GM23338 (cell line): ENCODE measurements around the gene RNU7-1. TPM values are rescaled to one million over a fixed set of nuclear protein-coding genes. Genes with fewer than 3 reads are reported as not detected.

Experiments
- ATAC-seq: fragments of 200-7000 bp; cut with Tn5 transposase; 3 replicates; pipeline ENCODE4 v1.9.1; 2020
- DNase-seq: peaks from one replicate; pipeline ENCODE4 v3.0.0-alpha.2; 2015; ENCODE audit warnings: low spot score
- H2AFZ ChIP-seq: fragments of 200-600 bp; sonication (generic); 2 replicates; pipeline ENCODE4 v1.8.0; 2016; ENCODE audit warnings: antibody characterized with exemption, mild to moderate bottlenecking, moderate library complexity
- H3F3A ChIP-seq: fragments of 200-600 bp; sonication (generic); replicated peaks from 2 replicates; pipeline ENCODE4 v1.8.0; 2017; ENCODE audit warnings: antibody characterized with exemption, mixed run types, low read depth
- H3K27ac ChIP-seq: fragments of 200-600 bp; sonication (generic); 2 replicates; pipeline ENCODE4 v1.6.1; 2016; ENCODE audit warnings: low read depth
- H3K27me3 ChIP-seq: fragments of 200-600 bp; sonication (generic); 2 replicates; pipeline ENCODE4 v1.8.0; 2016; ENCODE audit warnings: mild to moderate bottlenecking, mixed run types, moderate library complexity; ENCODE audit not compliant: insufficient read depth
- H3K36me3 ChIP-seq: fragments of 200-600 bp; sonication (generic); 2 replicates; pipeline ENCODE4 v1.8.0; 2016; ENCODE audit warnings: mild to moderate bottlenecking; ENCODE audit not compliant: insufficient read depth
- H3K4me1 ChIP-seq: fragments of 200-600 bp; sonication (generic); 2 replicates; pipeline ENCODE4 v1.8.0; 2016; ENCODE audit warnings: mild to moderate bottlenecking, moderate library complexity; ENCODE audit not compliant: insufficient read depth
- H3K4me2 ChIP-seq: fragments of 200-600 bp; sonication (generic); 2 replicates; pipeline ENCODE4 v1.7.1; 2017; ENCODE audit warnings: mixed run types
- H3K4me3 ChIP-seq: fragments of 200-600 bp; sonication (generic); 2 replicates; pipeline ENCODE4 v1.6.1; 2016; ENCODE audit warnings: mixed run types
- H3K79me2 ChIP-seq: fragments of 200-600 bp; sonication (generic); replicated peaks from 2 replicates; pipeline ENCODE4 v1.8.0; 2017; ENCODE audit warnings: mild to moderate bottlenecking; ENCODE audit not compliant: insufficient read depth
- H3K9me2 ChIP-seq: fragments of 200-600 bp; sonication (generic); 2 replicates; pipeline ENCODE4 v1.8.0; 2017; ENCODE audit not compliant: insufficient read depth
- H4K20me1 ChIP-seq: fragments of 200-600 bp; sonication (generic); replicated peaks from 2 replicates; pipeline ENCODE4 v1.8.0; 2017; ENCODE audit warnings: mild to moderate bottlenecking; ENCODE audit not compliant: insufficient read depth
- H3K27ac Mint-ChIP-seq: 2 replicates; pipeline ENCODE4 v1.8.0; 2020; ENCODE audit warnings: inconsistent platforms, mild to moderate bottlenecking, moderate library complexity, mixed read lengths
- H3K27me3 Mint-ChIP-seq: 3 replicates; pipeline ENCODE4 v1.8.0; 2022; ENCODE audit warnings: low read depth, mild to moderate bottlenecking, moderate library complexity, mixed read lengths, inconsistent platforms; ENCODE audit not compliant: insufficient read depth, poor library complexity
- H3K36me3 Mint-ChIP-seq: 3 replicates; pipeline ENCODE4 v1.8.0; 2021; ENCODE audit warnings: low read depth, mild to moderate bottlenecking, inconsistent platforms, moderate library complexity, mixed read lengths
- H3K4me1 Mint-ChIP-seq: 3 replicates; pipeline ENCODE4 v1.8.0; 2020; ENCODE audit warnings: mild to moderate bottlenecking, inconsistent platforms, mixed read lengths
- H3K4me3 Mint-ChIP-seq: 3 replicates; pipeline ENCODE4 v1.8.0; 2021; ENCODE audit warnings: moderate library complexity, mild to moderate bottlenecking, inconsistent platforms, mixed read lengths
- H3K9me3 Mint-ChIP-seq: 3 replicates; pipeline ENCODE4 v1.8.0; 2020; ENCODE audit warnings: moderate library complexity, mild to moderate bottlenecking, inconsistent platforms, mixed read lengths
- CREB1 ChIP-seq: fragments of 250-450 bp; sonication (Bioruptor Pico); IDR thresholded peaks from 2 replicates; pipeline ENCODE4 v1.5.0; 2020; ENCODE audit warnings: low read depth, mild to moderate bottlenecking, moderate library complexity
- EZH2phosphoT487 ChIP-seq: fragments of 200-600 bp; sonication (generic); IDR thresholded peaks from one replicate; pipeline ENCODE4 v1.8.1; 2018; ENCODE audit warnings: antibody characterized with exemption; ENCODE audit not compliant: unreplicated experiment
- NANOG ChIP-seq: IDR thresholded peaks from 2 replicates; pipeline ENCODE4 v1.6.1; 2016; ENCODE audit warnings: antibody characterized with exemption, borderline replicate concordance
- POLR2AphosphoS5 ChIP-seq: IDR thresholded peaks from 2 replicates; pipeline ENCODE4 v1.6.1; 2016; ENCODE audit warnings: antibody characterized with exemption, low read depth
- ZNF331 ChIP-seq: fragments of 250-450 bp; sonication (Bioruptor Pico); IDR thresholded peaks from 2 replicates; pipeline ENCODE4 v1.5.0; 2020; ENCODE audit warnings: low read depth, mild to moderate bottlenecking, moderate library complexity
- polyA plus RNA-seq: library from polyadenylated mRNA; unstranded; fragments of >200 nt; fragmentation: Nextera tagmentation; extraction: Ambion mirVana; gene quantifications from 2 replicates; pipeline ENCODE4 v1.2.1, GENCODE V29; 2016
- total RNA-seq: library from RNA; depleted of rRNA; stranded (reverse); fragments of >200 nt; shearing (Covaris generic); gene quantifications from 2 replicates; pipeline ENCODE4 v1.2.3, GENCODE V29; 2014
- TF ChIP-seq, protein P1 (sequence below): fragments of 250-450 bp; sonication (Bioruptor Pico); IDR thresholded peaks from 2 replicates; pipeline ENCODE4 v1.5.0; 2020; ENCODE audit warnings: mild to moderate bottlenecking, moderate library complexity
- TF ChIP-seq, protein P2 (sequence below): IDR thresholded peaks from 2 replicates; pipeline ENCODE4 v1.6.1; 2016; ENCODE audit warnings: antibody characterized with exemption

Gene RNU7-1
- total and polyA plus RNA-seq, 2 experiments from 2014 or later: not detected

DNA sequence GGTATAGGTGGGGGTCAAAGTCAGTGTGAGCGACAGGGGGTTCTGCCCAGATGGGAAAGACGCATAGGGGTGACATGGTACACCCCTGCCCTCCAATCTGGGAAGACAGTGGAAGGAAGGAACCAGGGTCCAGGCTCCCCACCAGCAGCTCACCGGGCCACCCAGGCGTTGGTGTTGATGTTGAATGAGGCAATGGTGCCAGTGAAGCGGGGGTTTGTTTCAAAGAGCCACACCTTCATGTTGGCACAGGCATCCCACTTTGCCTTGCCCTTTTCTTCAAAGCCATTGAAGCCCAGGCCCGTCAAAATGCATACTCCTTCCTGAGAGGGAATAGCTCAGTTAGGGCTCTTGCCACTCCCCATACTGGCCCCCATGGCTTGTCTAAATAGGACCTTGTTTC is 34.6 kb downstream of the RNU7-1 start:
- no peak overlapping the region for H2AFZ ChIP-seq
- DNase-seq (no peak), ATAC-seq (no peak)
- peaks cover 4% of the 10 kb centered on the region; the same call in 1 of the 2 replicates for H3K79me2 ChIP-seq
- peaks cover 34% of the 10 kb centered on the region for H3F3A ChIP-seq
- Mint-ChIP-seq H3K4me1 (peaks cover 22% of the 10 kb centered on the region), H3K36me3 (peaks cover 86% of the 10 kb centered on the region), H3K4me3 (no peak overlapping the region), H3K27ac (peak overlapping the region; percentile 64; the same call in 1 of the 2 replicates), H3K9me3 (no peaks in the 10 kb centered on the region), H3K27me3 (peaks cover 11% of the 10 kb centered on the region)
- H3K4me1 ChIP-seq: no peaks in the 10 kb centered on the region; the same call in 1 of the 2 replicates
- H3K9me2 ChIP-seq: no peaks in the 10 kb centered on the region
- TF ChIP-seq, protein P1, sequence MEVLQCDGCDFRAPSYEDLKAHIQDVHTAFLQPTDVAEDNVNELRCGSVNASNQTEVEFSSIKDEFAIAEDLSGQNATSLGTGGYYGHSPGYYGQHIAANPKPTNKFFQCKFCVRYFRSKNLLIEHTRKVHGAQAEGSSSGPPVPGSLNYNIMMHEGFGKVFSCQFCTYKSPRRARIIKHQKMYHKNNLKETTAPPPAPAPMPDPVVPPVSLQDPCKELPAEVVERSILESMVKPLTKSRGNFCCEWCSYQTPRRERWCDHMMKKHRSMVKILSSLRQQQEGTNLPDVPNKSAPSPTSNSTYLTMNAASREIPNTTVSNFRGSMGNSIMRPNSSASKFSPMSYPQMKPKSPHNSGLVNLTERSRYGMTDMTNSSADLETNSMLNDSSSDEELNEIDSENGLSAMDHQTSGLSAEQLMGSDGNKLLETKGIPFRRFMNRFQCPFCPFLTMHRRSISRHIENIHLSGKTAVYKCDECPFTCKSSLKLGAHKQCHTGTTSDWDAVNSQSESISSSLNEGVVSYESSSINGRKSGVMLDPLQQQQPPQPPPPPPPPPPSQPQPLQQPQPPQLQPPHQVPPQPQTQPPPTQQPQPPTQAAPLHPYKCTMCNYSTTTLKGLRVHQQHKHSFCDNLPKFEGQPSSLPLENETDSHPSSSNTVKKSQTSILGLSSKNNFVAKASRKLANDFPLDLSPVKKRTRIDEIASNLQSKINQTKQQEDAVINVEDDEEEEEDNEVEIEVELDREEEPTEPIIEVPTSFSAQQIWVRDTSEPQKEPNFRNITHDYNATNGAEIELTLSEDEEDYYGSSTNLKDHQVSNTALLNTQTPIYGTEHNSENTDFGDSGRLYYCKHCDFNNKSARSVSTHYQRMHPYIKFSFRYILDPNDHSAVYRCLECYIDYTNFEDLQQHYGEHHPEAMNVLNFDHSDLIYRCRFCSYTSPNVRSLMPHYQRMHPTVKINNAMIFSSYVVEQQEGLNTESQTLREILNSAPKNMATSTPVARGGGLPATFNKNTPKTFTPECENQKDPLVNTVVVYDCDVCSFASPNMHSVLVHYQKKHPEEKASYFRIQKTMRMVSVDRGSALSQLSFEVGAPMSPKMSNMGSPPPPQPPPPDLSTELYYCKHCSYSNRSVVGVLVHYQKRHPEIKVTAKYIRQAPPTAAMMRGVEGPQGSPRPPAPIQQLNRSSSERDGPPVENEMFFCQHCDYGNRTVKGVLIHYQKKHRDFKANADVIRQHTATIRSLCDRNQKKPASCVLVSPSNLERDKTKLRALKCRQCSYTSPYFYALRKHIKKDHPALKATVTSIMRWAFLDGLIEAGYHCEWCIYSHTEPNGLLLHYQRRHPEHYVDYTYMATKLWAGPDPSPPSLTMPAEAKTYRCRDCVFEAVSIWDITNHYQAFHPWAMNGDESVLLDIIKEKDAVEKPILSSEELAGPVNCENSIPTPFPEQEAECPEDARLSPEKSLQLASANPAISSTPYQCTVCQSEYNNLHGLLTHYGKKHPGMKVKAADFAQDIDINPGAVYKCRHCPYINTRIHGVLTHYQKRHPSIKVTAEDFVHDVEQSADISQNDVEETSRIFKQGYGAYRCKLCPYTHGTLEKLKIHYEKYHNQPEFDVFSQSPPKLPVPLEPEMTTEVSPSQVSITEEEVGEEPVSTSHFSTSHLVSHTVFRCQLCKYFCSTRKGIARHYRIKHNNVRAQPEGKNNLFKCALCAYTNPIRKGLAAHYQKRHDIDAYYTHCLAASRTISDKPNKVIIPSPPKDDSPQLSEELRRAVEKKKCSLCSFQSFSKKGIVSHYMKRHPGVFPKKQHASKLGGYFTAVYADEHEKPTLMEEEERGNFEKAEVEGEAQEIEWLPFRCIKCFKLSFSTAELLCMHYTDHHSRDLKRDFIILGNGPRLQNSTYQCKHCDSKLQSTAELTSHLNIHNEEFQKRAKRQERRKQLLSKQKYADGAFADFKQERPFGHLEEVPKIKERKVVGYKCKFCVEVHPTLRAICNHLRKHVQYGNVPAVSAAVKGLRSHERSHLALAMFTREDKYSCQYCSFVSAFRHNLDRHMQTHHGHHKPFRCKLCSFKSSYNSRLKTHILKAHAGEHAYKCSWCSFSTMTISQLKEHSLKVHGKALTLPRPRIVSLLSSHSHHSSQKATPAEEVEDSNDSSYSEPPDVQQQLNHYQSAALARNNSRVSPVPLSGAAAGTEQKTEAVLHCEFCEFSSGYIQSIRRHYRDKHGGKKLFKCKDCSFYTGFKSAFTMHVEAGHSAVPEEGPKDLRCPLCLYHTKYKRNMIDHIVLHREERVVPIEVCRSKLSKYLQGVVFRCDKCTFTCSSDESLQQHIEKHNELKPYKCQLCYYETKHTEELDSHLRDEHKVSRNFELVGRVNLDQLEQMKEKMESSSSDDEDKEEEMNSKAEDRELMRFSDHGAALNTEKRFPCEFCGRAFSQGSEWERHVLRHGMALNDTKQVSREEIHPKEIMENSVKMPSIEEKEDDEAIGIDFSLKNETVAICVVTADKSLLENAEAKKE (CRISPR knock-in tag): no peak
- TF ChIP-seq POLR2AphosphoS5: no peak
- no peak for TF ChIP-seq ZNF331 (CRISPR knock-in tag)
- TF ChIP-seq EZH2phosphoT487: no peak
- no peak for TF ChIP-seq NANOG
- TF ChIP-seq, protein P2, sequence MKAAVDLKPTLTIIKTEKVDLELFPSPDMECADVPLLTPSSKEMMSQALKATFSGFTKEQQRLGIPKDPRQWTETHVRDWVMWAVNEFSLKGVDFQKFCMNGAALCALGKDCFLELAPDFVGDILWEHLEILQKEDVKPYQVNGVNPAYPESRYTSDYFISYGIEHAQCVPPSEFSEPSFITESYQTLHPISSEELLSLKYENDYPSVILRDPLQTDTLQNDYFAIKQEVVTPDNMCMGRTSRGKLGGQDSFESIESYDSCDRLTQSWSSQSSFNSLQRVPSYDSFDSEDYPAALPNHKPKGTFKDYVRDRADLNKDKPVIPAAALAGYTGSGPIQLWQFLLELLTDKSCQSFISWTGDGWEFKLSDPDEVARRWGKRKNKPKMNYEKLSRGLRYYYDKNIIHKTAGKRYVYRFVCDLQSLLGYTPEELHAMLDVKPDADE: no peak
- TF ChIP-seq CREB1: no peak
- H3K36me3 ChIP-seq: peaks cover 30% of the 10 kb centered on the region
- no peak overlapping the region for H3K4me3 ChIP-seq
- H4K20me1 ChIP-seq: peaks cover 17% of the 10 kb centered on the region
- H3K27me3 ChIP-seq: no peaks in the 10 kb centered on the region
- H3K4me2 ChIP-seq: no peak overlapping the region
- peak overlapping the region; percentile 80 for H3K27ac ChIP-seq
